Activated CD4-positive, CD25-positive, alpha-beta regulatory T cell treated with anti-CD3 and anti-CD28 coated beads, Interleukin-2, amount 50 U/mL, for 72 hours (primary cell): Measurements from ENCODE around the gene TUBB1.
A peak's percentile ranks its signal among the peaks of the same experiment; 100 is the strongest.
"Not testable (repeated sequence)": the region's sequence is repeated elsewhere in the genome, so short reads cannot be mapped to it uniquely, and the experiment has no call there.

ENCODE experiments used
- DNase-seq: peaks from one replicate; pipeline ENCODE4 v3.0.0; 2021

TUBB1 gene

DNA sequence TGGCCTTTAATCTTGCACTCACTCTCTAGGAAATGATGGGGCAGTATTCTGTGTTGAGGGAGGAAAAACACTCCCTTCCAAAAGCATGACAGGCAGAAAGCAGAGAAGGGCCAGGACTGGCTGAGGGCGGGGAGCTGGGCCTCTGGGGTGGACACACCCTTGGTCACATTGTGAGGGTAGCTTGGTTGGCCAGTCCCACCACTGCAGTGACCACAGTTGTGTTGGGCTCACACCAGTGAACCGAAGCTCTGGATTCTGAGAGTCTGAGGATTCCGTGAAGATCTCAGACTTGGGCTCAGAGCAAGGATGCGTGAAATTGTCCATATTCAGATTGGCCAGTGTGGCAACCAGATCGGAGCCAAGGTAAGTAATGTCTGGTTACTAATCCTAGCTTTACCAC, at the start of gene TUBB1:
TUBB1 (plus strand) TSS at position 213 of the 400 bp plus-strand sequence; CDS start at position 307, 94 bp downstream.
- no peak for DNase-seq

- no peak for DNase-seq
Measured at GRCh38 chr20:58969439-58969838, 49.8 kb upstream of the TUBB1 start.

DNA sequence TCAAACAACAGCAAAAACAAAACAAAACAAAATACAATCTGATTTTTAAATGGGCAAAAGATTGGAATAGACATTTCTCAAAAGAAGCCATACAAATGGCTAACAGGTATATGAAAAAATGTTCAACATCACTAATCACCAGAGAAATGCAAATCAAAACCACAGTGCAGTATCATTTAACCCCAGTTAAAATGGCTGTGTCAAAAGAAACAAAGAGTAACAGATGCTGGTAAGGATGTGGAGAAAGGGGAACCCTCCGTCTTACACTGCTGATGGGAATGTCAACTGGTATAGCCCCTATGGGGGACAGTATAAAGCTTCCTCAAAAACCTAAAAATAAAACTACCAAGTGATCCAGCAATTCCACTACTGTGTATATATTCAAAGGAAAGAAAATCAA, 49.1 kb upstream of the TUBB1 start:
- no peak for DNase-seq

DNA sequence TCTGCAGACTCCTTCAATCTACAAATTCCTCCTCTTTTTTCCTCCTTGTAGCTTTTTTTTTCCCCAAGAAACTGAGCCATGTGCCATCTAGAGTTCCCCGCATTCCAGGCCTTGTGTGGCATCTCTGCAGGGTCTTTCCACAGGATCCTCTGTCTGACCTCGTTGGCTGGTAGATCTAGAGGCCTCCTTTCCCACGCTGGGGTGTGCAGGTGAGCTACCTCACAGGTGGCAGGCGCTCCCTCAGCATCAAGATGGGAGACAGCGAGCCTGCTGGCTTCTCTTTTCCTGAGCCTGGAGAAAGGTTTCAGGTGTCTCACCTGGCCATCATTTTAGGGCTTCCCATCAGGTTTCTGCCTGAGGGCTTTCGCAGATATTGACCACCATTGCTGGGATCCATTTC, 47.8 kb upstream of the TUBB1 start:
- no peak for DNase-seq

- no peak for DNase-seq
Measured at GRCh38 chr20:58973179-58973578, 46.0 kb upstream of the TUBB1 start.

- DNase-seq = no peak
Measured at GRCh38 chr20:58973866-58974265, 45.4 kb upstream of the TUBB1 start.

GRCh38 chr20:58975353-58975752, 43.9 kb upstream of the TUBB1 start:
- DNase-seq = no peak

DNA sequence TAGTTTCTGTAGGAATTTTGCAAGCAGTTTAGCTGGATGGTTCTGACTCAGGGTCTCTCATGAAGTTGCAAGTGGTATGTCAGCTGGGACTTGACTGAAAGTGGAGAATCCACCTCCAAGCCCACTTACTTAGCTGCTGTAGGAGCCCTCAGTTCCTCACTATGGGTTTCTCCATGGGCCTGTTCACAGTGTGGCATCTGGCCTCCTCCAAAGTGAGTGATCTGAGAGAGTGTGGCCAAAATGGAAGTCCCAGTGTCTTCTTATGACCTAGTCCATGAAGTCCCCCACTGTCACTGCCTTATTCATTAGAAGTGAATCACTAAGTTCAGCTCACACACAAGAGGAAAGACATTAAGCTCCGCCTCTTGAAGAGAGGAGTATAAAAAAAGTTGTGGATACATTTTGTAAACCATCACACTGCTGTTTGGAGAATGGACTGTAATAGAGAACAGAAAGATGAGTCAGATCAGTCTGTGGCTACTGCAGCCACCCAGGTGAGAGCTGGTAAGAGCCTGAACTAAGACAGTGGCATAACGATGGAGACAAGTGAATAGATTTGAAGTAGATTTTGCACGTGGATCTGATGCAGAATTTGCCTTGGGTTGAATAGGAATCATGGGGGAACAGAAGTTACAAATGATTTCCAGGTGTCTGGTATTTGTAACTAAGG, 43.0 kb upstream of the TUBB1 start:
- DNase-seq = no peak

GRCh38 chr20:58978351-58979190, 40.7 kb upstream of the TUBB1 start:
- DNase-seq = no peak

DNA sequence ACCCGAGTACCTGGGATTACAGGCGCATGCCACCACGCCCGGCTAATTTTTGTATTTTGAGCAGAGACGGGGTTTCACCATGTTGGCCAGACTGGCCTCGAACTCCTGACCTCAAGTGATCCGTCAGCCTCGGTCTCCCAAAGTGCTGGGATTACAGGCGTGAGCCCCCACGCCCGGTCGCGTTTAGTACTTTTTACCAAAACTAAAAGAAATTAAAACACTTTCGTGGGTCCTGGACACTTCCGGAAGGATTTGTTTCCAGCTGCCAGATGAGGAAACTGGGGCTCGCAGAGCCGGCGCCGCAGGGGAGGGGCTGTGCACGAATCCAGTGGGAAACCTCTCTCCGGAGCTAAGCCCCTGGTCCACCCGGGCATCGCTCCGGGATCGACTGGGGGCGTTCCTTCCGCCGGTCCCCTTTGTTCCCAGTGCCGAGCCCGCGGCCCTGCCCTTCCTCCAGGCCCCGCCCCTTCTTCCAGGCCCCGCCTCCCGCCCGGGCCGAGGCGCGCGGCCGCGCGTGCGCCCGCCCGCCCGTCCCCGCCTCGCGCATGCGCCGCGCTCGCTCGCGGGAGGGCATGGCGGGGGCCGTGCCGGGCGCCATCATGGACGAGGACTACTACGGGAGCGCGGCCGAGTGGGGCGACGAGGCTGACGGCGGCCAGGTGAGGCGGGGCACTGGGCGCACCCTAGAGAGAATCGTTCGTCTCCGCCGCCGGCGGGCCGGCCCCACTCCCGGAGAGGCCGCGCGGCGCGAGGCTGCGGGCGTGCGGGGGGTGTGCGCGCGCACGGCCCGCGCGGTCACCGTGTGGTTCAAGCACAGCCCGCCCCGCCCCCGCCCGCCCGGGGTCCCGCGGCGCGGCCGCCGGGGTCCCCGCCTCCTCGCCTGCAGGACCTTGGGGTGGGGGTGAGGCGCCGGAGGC, 38.3 kb upstream of the TUBB1 start, which contains the start of gene NELFCD:
NELFCD (plus strand) TSS at position 546 of the 917 bp plus-strand sequence; CDS start at position 600, 54 bp downstream.
- DNase-seq = peak; percentile 92

DNA sequence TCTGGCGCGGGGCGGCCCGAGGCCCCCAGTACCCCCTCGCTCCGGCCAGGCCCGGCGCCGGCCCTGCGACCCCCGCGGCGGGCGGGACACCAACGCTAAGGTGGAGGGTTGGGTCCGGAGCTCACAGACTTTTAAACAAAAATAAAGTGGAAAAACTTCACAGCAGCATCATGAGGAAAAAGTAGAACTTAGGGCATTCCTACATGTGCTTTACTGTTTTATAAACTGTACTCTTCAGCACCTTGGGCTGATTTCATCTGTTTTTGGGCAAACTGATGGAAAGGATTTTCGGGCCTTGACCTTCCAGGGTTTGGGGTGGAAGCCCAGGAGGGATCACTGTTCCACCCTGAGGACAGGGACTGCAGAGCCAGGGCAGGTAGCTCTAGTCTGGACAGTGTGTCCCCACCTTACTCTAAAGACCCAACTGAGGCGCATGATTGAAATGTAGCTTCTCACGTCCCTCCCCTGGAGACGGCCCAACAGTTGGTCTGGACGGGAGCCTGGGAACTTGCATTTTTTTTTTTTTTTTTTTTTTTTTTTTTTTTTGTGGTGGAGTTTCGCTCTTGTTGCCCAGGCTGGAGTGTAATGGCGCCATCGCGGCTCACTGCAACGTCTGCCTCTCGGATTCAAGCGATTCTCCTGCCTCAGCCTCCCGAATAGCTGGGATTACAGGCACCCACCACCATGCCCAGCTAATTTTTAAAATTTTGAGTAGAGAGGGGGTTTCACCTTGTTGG, 37.4 kb upstream of the TUBB1 start:
- no peak for DNase-seq

DNA sequence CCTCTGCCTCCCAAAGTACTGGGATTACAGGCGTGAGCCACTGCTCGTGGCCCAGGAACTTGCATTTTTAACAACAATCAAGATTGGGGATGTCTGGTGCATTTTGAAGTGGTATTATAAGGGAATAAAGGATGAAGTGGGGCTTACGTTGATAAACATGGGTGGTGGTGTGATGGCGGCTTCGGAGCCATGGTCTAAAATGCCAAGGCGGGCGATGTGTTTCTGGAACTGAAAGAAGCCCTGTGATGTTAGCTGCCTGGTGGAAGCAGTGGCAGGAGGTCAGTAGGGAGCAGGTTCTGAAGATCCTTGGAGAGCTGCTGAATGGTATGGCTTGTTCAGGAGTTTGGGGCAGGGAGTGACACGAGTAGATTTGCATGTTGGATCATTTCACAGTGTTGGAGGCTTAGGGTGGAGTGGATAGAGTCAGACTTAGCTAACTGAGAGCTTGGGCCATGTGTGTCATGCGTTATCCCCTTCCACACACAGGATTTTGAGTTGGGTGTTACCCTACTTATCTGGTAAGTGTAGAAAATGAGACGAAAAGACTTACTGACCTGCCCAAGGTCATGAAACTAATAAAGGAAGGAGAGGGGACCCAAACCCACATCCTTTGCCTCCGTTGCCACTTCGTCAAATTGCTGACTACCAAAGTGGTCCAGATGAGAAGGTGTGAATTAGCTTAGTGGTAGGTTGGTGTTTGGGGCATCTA, 36.7 kb upstream of the TUBB1 start:
- no peak for DNase-seq

DNA sequence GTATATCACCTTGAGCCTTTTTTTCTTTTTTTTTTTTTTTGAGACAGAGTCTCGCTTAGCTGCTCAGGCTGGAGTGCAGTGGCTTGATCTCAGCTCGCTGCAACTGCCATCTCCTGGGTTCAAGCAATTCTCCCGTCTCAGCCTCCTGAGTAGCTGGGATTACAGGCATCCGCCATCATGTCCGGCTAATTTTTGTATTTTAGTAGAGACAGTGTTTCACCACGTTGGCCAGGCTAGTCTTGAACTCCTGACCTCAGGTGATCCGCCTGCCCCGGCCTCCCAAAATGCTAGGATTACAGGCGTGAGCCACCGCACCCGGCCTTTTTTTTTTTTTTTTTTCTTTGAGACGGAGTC, 36.1 kb upstream of the TUBB1 start:
- not testable (repeated sequence) for DNase-seq

- no peak for DNase-seq
Measured at GRCh38 chr20:58984691-58985090, 34.5 kb upstream of the TUBB1 start.

DNA sequence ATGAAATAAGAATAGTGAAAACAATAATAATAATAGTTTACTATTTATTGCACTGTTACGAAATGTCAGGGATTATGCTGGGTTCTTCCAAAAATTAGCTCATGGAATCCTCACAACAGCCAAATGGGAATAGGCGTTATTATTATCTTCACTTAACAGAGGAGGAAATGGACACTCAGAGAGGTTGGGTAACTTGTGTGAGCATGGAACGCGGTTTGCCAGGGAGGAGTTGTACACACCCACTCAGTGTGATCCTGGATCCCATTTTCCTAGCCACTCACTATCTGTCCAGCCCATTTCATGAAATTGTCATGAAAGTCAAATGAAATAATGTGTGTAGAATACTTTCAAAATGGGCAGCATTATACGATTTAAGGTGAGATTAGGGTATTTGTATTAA, 33.6 kb upstream of the TUBB1 start:
- DNase-seq = no peak

DNA sequence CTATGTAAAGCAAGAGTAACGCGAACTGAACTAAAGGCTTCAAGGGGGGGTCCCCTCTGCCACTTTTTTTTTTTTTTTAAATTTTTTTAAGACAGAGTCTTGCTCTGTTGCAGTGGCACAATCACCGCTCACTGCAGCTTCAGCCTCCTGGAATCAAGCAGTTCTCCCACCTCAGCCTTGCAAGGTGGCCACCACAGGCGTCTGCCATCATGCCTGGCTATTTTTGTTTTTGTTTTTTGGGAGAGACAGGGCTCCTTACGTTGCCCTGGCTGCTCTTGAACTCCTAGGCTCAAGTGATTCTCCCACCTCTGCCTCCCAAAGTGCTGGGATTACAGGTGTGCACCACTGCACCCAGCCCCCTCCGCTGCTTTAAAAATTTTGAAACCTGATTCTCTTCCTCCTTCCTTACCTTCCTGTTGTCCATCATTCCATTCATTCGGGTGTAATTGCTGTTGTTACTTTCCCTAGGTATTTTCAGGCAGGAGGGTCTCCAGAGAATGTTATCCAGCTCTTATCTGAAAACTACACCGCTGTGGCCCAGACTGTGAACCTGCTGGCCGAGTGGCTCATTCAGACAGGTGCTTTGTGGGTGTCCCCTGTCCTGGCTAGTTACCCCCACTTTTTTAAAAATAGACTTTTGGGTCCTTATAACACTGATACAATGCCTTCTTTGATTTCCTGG, 32.8 kb upstream of the TUBB1 start:
- no peak for DNase-seq

DNA sequence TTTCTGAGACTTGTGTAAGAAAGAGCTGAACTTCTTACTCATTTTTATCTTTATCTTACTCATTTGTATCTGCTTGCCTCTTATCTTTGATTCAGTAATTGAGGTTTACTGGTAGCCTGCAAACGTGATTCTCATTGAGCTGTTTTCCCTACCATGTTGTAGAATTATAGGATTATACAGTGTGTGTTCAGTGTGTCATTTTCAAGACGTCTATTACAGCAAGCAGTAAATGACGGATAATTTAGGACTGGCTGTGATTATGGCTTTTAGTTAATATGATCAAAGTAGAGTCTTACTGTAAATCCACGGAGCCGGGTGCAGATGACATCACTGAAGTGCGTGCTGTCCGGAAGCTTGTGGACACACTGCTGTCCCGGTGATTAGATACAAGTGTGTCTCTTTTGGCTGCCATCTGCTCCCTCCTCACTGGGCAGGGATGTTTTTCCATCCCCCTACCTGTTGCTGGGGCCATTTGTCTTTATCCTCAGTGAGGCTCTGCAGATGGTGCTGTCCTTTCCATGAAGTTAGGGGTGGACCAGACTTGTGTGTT, 32.2 kb upstream of the TUBB1 start:
- DNase-seq = no peak

GRCh38 chr20:58987790-58988564, 31.3 kb upstream of the TUBB1 start:
- no peak for DNase-seq

- DNase-seq = no peak
Measured at GRCh38 chr20:58988565-58988882, 30.7 kb upstream of the TUBB1 start.

DNA sequence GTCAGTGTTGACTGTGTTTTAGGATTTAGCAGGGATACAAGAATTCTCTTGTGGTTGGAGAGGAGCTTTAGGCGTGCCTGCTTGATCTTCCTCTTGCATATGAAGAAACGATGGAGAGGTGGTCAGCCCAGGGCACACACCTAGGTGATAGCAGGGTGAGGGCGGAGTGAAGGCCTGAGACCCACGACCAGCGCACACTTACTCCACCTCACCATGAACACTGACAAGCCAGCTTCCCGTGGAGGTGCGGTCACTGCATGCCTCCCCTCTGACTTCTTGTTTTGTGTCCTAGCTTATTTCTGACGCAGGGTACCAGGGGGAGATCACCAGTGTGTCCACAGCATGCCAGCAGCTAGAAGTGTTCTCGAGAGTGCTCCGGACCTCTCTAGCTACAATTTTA, 30.0 kb upstream of the TUBB1 start:
- no peak for DNase-seq
